Liver (tissue), 3 donors: Measurements from ENCODE around the gene RHNO1.

Experiments
- ATF3 ChIP-seq: IDR thresholded peaks from 2 replicates; pipeline ENCODE4 v1.6.1; 2016; ENCODE audit warnings: antibody characterized with exemption
- EGR1 ChIP-seq, 2 donors: IDR thresholded peaks; 2 replicates each; pipeline ENCODE4 v1.6.1; 2016 to 2018; ENCODE audit warnings: antibody characterized with exemption in 2 of 2, low read depth in 2 of 2
- FOXA1 ChIP-seq: IDR thresholded peaks from 2 replicates; pipeline ENCODE4 v1.6.1; 2016; ENCODE audit warnings: antibody characterized with exemption
- GABPA ChIP-seq, 2 donors: IDR thresholded peaks in 1 of 2; conservative IDR thresholded peaks in 1 of 2; 2 replicates each; pipeline ENCODE4 v1.6.1; 2016; ENCODE audit warnings: antibody characterized with exemption in 2 of 2, mild to moderate bottlenecking in 1 of 2, moderate library complexity in 1 of 2
- JUND ChIP-seq, 2 donors: IDR thresholded peaks; 2 replicates each; pipeline ENCODE4 v1.6.1; 2016; ENCODE audit warnings: antibody characterized with exemption in 2 of 2
- MAX ChIP-seq: IDR thresholded peaks from 2 replicates; pipeline ENCODE4 v1.6.1; 2016; ENCODE audit warnings: antibody characterized with exemption
- RAD21 ChIP-seq, 2 donors: IDR thresholded peaks; 2 replicates each; pipeline ENCODE4 v1.6.1; 2016; ENCODE audit warnings: antibody characterized with exemption in 2 of 2, mild to moderate bottlenecking in 2 of 2
- REST ChIP-seq: IDR thresholded peaks from 2 replicates; pipeline ENCODE4 v1.6.1; 2016; ENCODE audit warnings: antibody characterized with exemption, mild to moderate bottlenecking
- RXRA ChIP-seq, 2 donors: IDR thresholded peaks; 2 replicates each; pipeline ENCODE4 v1.6.1; 2017 to 2018; ENCODE audit warnings: antibody characterized with exemption in 2 of 2, mild to moderate bottlenecking in 1 of 2
- SP1 ChIP-seq: IDR thresholded peaks from 2 replicates; pipeline ENCODE4 v1.6.1; 2018; ENCODE audit warnings: antibody characterized with exemption, mild to moderate bottlenecking
- TAF1 ChIP-seq: conservative IDR thresholded peaks from 2 replicates; pipeline ENCODE4 v1.6.1; 2016; ENCODE audit warnings: antibody characterized with exemption, mild to moderate bottlenecking
- ZBTB33 ChIP-seq: IDR thresholded peaks from 2 replicates; pipeline ENCODE4 v1.6.1; 2016; ENCODE audit warnings: antibody characterized with exemption
- TF ChIP-seq, protein P1 (sequence below): fragments of 150-350 bp; IDR thresholded peaks from 2 replicates; pipeline ENCODE4 v1.5.1; 2017; ENCODE audit warnings: improper control_type of control experiment, low read depth, low read length; ENCODE audit not compliant: missing input control
- donor health status: healthy.
- donor health status: healthy.

GRCh38 chr12:2877047-2877952 lies at the start of gene RHNO1, which contains the start of gene FOXM1:
- TF ChIP-seq, protein P1, sequence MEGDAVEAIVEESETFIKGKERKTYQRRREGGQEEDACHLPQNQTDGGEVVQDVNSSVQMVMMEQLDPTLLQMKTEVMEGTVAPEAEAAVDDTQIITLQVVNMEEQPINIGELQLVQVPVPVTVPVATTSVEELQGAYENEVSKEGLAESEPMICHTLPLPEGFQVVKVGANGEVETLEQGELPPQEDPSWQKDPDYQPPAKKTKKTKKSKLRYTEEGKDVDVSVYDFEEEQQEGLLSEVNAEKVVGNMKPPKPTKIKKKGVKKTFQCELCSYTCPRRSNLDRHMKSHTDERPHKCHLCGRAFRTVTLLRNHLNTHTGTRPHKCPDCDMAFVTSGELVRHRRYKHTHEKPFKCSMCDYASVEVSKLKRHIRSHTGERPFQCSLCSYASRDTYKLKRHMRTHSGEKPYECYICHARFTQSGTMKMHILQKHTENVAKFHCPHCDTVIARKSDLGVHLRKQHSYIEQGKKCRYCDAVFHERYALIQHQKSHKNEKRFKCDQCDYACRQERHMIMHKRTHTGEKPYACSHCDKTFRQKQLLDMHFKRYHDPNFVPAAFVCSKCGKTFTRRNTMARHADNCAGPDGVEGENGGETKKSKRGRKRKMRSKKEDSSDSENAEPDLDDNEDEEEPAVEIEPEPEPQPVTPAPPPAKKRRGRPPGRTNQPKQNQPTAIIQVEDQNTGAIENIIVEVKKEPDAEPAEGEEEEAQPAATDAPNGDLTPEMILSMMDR, result no peak
- no peak for TF ChIP-seq EGR1 (IDR thresholded peaks at IDR 0.05; ENCODE audit: low read depth in 2 of 2)
- no peak for TF ChIP-seq MAX
- no peak for TF ChIP-seq TAF1
- no peak for TF ChIP-seq REST
- no peak for TF ChIP-seq RAD21 (IDR thresholded peaks at IDR 0.05)
- TF ChIP-seq RXRA (IDR thresholded peaks at IDR 0.05), result no peak
- no peak for TF ChIP-seq ZBTB33
- TF ChIP-seq ATF3, result no peak
- no peak for TF ChIP-seq SP1
- TF ChIP-seq JUND (IDR thresholded peaks at IDR 0.05), result no peak
- TF ChIP-seq GABPA (IDR thresholded peaks at IDR 0.05 in 1 of 2, conservative IDR thresholded peaks at IDR 0.05 in 1 of 2), result no peak
- no peak for TF ChIP-seq FOXA1
